SK-N-SH treated with all-trans-retinoic acid at 6 μM for 48 hours (cell line): ENCODE results near the gene MYBPC3.

ENCODE experiments used
- ATAC-seq: fragments of 200-7000 bp; cut with Tn5 transposase; 3 replicates; pipeline ENCODE4 v1.9.1; 2020; ENCODE audit warnings: mild to moderate bottlenecking, moderate library complexity
- ARNTL ChIP-seq: fragments of 450-650 bp; formaldehyde crosslinking; IDR thresholded peaks from 2 replicates; pipeline ENCODE4 v1.5.0; 2020; ENCODE audit warnings: low read depth, mild to moderate bottlenecking, moderate library complexity, borderline replicate concordance
- BACH2 ChIP-seq: fragments of 250-450 bp; sonication (Bioruptor Pico); IDR thresholded peaks from 2 replicates; pipeline ENCODE4 v1.9.0; 2021; ENCODE audit warnings: mild to moderate bottlenecking, borderline replicate concordance
- CREB5 ChIP-seq: fragments of 250-450 bp; sonication (Bioruptor Pico); IDR thresholded peaks from 2 replicates; pipeline ENCODE4 v1.5.1; 2020; ENCODE audit warnings: low read depth, mild to moderate bottlenecking, moderate library complexity
- CSDC2 ChIP-seq: fragments of 250-450 bp; sonication (Bioruptor Pico); IDR thresholded peaks from 2 replicates; pipeline ENCODE4 v1.5.0; 2020; ENCODE audit warnings: mild to moderate bottlenecking, moderate library complexity
- ESRRG ChIP-seq: fragments of 250-450 bp; sonication (Bioruptor Pico); IDR thresholded peaks from 2 replicates; pipeline ENCODE4 v1.6.1; 2021; ENCODE audit warnings: mild to moderate bottlenecking
- GLIS3 ChIP-seq: fragments of 250-450 bp; sonication (Bioruptor Pico); IDR thresholded peaks from 2 replicates; pipeline ENCODE4 v1.5.0; 2020; ENCODE audit warnings: mild to moderate bottlenecking, moderate library complexity
- ISL1 ChIP-seq: fragments of 250-450 bp; sonication (Bioruptor Pico); IDR thresholded peaks from 2 replicates; pipeline ENCODE4 v2.1.2; 2022; ENCODE audit warnings: mild to moderate bottlenecking, moderate library complexity
- OSR1 ChIP-seq: fragments of 250-450 bp; sonication (Bioruptor Pico); IDR thresholded peaks from 2 replicates; pipeline ENCODE4 v1.8.0; 2022; ENCODE audit warnings: moderate library complexity, mild to moderate bottlenecking, inconsistent platforms
- PATZ1 ChIP-seq: fragments of 250-450 bp; sonication (Bioruptor Pico); IDR thresholded peaks from 2 replicates; pipeline ENCODE4 v1.8.0; 2020; ENCODE audit warnings: mild to moderate bottlenecking, moderate library complexity, borderline replicate concordance
- POU6F1 ChIP-seq: fragments of 250-450 bp; sonication (Bioruptor Pico); IDR thresholded peaks from 2 replicates; pipeline ENCODE4 v1.8.0; 2021; ENCODE audit warnings: low read depth, mild to moderate bottlenecking, moderate library complexity, borderline replicate concordance
- RARB ChIP-seq: fragments of 250-450 bp; sonication (Bioruptor Pico); IDR thresholded peaks from 2 replicates; pipeline ENCODE4 v1.8.0; 2021; ENCODE audit warnings: mild to moderate bottlenecking, moderate library complexity
- SNAI2 ChIP-seq: fragments of 250-450 bp; sonication (Bioruptor Pico); IDR thresholded peaks from 2 replicates; pipeline ENCODE4 v1.5.0; 2020; ENCODE audit warnings: mild to moderate bottlenecking, moderate library complexity
- TCF4 ChIP-seq: fragments of 250-450 bp; sonication (Bioruptor Pico); IDR thresholded peaks from 2 replicates; pipeline ENCODE4 v1.8.0; 2021; ENCODE audit warnings: mild to moderate bottlenecking, moderate library complexity, borderline replicate concordance
- TOX ChIP-seq: fragments of 250-450 bp; sonication (Bioruptor Pico); IDR thresholded peaks from 2 replicates; pipeline ENCODE4 v1.8.0; 2021; ENCODE audit warnings: mild to moderate bottlenecking, moderate library complexity, borderline replicate concordance
- TSHZ2 ChIP-seq: fragments of 250-450 bp; sonication (Bioruptor Pico); IDR thresholded peaks from 2 replicates; pipeline ENCODE4 v1.5.0; 2020; ENCODE audit warnings: mild to moderate bottlenecking, moderate library complexity
- ZC3H10 ChIP-seq: fragments of 250-450 bp; sonication (Bioruptor Pico); IDR thresholded peaks from 2 replicates; pipeline ENCODE4 v1.5.1; 2021; ENCODE audit warnings: mild to moderate bottlenecking, moderate library complexity
- ZFP3 ChIP-seq: fragments of 250-450 bp; sonication (Bioruptor Pico); IDR thresholded peaks from 2 replicates; pipeline ENCODE4 v1.5.0; 2020; ENCODE audit warnings: mild to moderate bottlenecking, moderate library complexity
- ZFP30 ChIP-seq: fragments of 450-650 bp; formaldehyde crosslinking; IDR thresholded peaks from 2 replicates; pipeline ENCODE4 v1.5.0; 2022; ENCODE audit warnings: mild to moderate bottlenecking, moderate library complexity
- ZNF565 ChIP-seq: fragments of 450-650 bp; formaldehyde crosslinking; conservative IDR thresholded peaks from 2 replicates; pipeline ENCODE4 v1.5.0; 2020; ENCODE audit warnings: low read depth, mild to moderate bottlenecking, moderate library complexity
- ZNF70 ChIP-seq: fragments of 450-650 bp; formaldehyde crosslinking; IDR thresholded peaks from 2 replicates; pipeline ENCODE4 v1.5.0; 2020; ENCODE audit warnings: mild to moderate bottlenecking, moderate library complexity
- ZNF8 ChIP-seq: fragments of 450-650 bp; formaldehyde crosslinking; IDR thresholded peaks from 2 replicates; pipeline ENCODE4 v1.5.0; 2020; ENCODE audit warnings: mild to moderate bottlenecking, moderate library complexity

MYBPC3 gene

GRCh38 chr11:47377571-47378009, 25.1 kb upstream of the MYBPC3 start:
- no peak for ATAC-seq
- TF ChIP-seq ZFP3, result no peak
- no peak for TF ChIP-seq CSDC2 (CRISPR knock-in tag)
- no peak for TF ChIP-seq ISL1 (CRISPR knock-in tag)
- TF ChIP-seq RARB, result no peak

- no peak for ATAC-seq
- TF ChIP-seq POU6F1 (no peak), ZNF565 (CRISPR knock-in tag) (no peak), ISL1 (CRISPR knock-in tag) (no peak), OSR1 (CRISPR knock-in tag) (no peak), ZFP30 (CRISPR knock-in tag) (no peak), ZNF8 (no peak), GLIS3 (CRISPR knock-in tag) (no peak), RARB (no peak)
These were observed 24.2 kb upstream of the MYBPC3 start for GRCh38 chr11:47376525-47377371.

GRCh38 chr11:47376107-47376524, 23.6 kb upstream of the MYBPC3 start:
- no peak for ATAC-seq
- TF ChIP-seq ZC3H10 (CRISPR knock-in tag) (no peak), TOX (CRISPR knock-in tag) (no peak)

GRCh38 chr11:47375546-47376085, 23.1 kb upstream of the MYBPC3 start:
- ATAC-seq, result no peak
- TF ChIP-seq ZNF70 (CRISPR knock-in tag) (no peak), ESRRG (no peak)

- ATAC-seq, result no peak
- TF ChIP-seq BACH2 (CRISPR knock-in tag), result no peak
- TF ChIP-seq ISL1 (CRISPR knock-in tag), result no peak
- no peak for TF ChIP-seq POU6F1
- no peak for TF ChIP-seq CREB5
- no peak for TF ChIP-seq TSHZ2
- no peak for TF ChIP-seq GLIS3 (CRISPR knock-in tag)
- TF ChIP-seq TCF4 (CRISPR knock-in tag), result no peak
- TF ChIP-seq TOX (CRISPR knock-in tag), result no peak
- no peak for TF ChIP-seq ARNTL (CRISPR knock-in tag)
- TF ChIP-seq ZFP30 (CRISPR knock-in tag), result no peak
- no peak for TF ChIP-seq RARB
- no peak for TF ChIP-seq OSR1 (CRISPR knock-in tag)
- TF ChIP-seq ZFP3, result no peak
- no peak for TF ChIP-seq PATZ1 (CRISPR knock-in tag)
- TF ChIP-seq SNAI2 (CRISPR knock-in tag), result no peak
- no peak for TF ChIP-seq ZC3H10 (CRISPR knock-in tag)
These were observed 22.5 kb upstream of the MYBPC3 start for GRCh38 chr11:47375020-47375419.
